Vagina (tissue), 2 donors: ENCODE measurements around the gene POR.

Experiments used
- POLR2A ChIP-seq, 2 donors: fragments of 450-650 bp; IDR thresholded peaks; one replicate each; pipeline ENCODE4 v1.6.1; 2017; ENCODE audit warnings: antibody characterized with exemption in 2 of 2, mild to moderate bottlenecking in 2 of 2, moderate library complexity in 2 of 2
- TF ChIP-seq, protein P1 (sequence below), 3 experiments: fragments of 450-650 bp in 2 of 3; fragments of 200-600 bp in 1 of 3; sonication (generic) in 1 of 3; IDR thresholded peaks; one replicate each; pipeline ENCODE4 v1.5.1; 2017 to 2019; ENCODE audit warnings: antibody characterized with exemption in 3 of 3, mild to moderate bottlenecking in 2 of 3, moderate library complexity in 2 of 3

DNA sequence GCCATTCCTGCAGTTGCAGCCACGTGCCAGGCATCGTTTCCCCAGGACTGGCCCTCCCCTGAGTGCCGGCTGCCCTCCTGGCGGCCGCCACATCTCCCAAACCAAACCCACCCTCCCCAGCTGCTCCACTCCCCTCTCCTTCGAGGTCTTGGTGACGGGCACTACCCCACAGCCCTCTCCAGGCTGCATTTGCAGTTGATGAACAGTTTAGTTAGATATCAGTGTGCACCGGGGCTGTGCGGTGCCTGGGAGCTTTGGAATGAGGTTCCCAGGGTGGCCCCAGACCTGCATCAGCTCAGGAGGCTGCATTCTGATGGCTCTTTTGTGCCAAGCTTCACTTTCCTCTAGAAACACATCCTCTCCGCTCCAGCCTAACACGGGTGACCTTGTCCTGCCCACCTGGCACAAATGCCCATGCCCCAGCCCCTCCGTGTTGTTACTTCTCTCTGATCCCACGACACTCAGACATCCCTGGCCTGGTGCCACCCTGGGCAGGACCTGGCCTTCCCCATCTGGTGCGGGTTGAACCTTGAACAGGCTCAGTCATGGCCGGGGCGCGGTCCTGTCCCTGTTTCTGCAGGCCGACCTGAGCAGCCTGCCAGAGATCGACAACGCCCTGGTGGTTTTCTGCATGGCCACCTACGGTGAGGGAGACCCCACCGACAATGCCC, 64.9 kb downstream of the POR start:
- TF ChIP-seq, protein P1, sequence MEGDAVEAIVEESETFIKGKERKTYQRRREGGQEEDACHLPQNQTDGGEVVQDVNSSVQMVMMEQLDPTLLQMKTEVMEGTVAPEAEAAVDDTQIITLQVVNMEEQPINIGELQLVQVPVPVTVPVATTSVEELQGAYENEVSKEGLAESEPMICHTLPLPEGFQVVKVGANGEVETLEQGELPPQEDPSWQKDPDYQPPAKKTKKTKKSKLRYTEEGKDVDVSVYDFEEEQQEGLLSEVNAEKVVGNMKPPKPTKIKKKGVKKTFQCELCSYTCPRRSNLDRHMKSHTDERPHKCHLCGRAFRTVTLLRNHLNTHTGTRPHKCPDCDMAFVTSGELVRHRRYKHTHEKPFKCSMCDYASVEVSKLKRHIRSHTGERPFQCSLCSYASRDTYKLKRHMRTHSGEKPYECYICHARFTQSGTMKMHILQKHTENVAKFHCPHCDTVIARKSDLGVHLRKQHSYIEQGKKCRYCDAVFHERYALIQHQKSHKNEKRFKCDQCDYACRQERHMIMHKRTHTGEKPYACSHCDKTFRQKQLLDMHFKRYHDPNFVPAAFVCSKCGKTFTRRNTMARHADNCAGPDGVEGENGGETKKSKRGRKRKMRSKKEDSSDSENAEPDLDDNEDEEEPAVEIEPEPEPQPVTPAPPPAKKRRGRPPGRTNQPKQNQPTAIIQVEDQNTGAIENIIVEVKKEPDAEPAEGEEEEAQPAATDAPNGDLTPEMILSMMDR (IDR thresholded peaks at IDR 0.05), result no peak
- TF ChIP-seq POLR2A (IDR thresholded peaks at IDR 0.05), result no peak
